HCT116 (cell line): ENCODE results near the gene ZBTB49. TPM values are rescaled to one million over a fixed set of nuclear protein-coding genes. Genes with fewer than 3 reads are reported as not detected.

Source experiments
- ATAC-seq: fragments of 200-7000 bp; cut with Tn5 transposase; 2 replicates; pipeline ENCODE4 v1.9.1; 2020; ENCODE audit warnings: mild to moderate bottlenecking, moderate library complexity
- BruUV-seq: library from RNA; stranded (reverse); fragments of 400-500 nt; replicated peaks from 2 replicates; lab custom pipeline; 2021; lab: Mats Ljungman, UMichigan
- CTCF ChIA-PET: fragments of 300-600 bp; sonication (Branson Sonifier 250); formaldehyde crosslinking; loops from one replicate; lab custom pipeline; 2021; ENCODE audit warnings: antibody characterized with exemption; lab: Charles Lee
- POLR2A ChIA-PET: fragments of 300-600, 350-600 bp; sonication (Branson Sonifier 250); formaldehyde crosslinking; loops from one replicate; lab custom pipeline; 2021; ENCODE audit warnings: antibody characterized with exemption; lab: Charles Lee
- RAD21 ChIA-PET, 2 experiments: fragments of 300-600 bp; sonication (Branson Sonifier 250); formaldehyde crosslinking; loops; one replicate each; lab custom pipeline; 2023; ENCODE audit warnings: low total read pairs in 2 of 2; ENCODE audit not compliant: uncharacterized antibody in 2 of 2, unreplicated experiment in 2 of 2, low non-redundant PET in 1 of 2; lab: Charles Lee
- DNase-seq: peaks from one replicate; pipeline ENCODE4 v3.0.0-alpha.2; 2010; ENCODE audit warnings: low read depth, low spot score
- H2AFZ ChIP-seq: fragments of 200-600 bp; shearing (Covaris generic), sonication (generic); 2 replicates; pipeline ENCODE4 v1.6.1; 2017; ENCODE audit warnings: low read depth, mixed run types, mixed read lengths, antibody characterized with exemption, low read length; ENCODE audit not compliant: poor library complexity, severe bottlenecking
- H3K27ac ChIP-seq: 2 replicates; pipeline ENCODE4 v1.5.1; 2012; ENCODE audit warnings: low read depth, low read length
- H3K27me3 ChIP-seq: fragments of 200-600 bp; sonication (generic); 2 replicates; pipeline ENCODE4 v1.6.1; 2016; ENCODE audit warnings: mixed run types, low read length, mixed read lengths; ENCODE audit not compliant: insufficient read depth
- H3K36me3 ChIP-seq, 2 experiments: fragments of 200-500 bp in 1 of 2; fragments of 200-600 bp in 1 of 2; sonication (Bioruptor generic) in 1 of 2; sonication (generic) in 1 of 2; 2 replicates each; pipeline versions ENCODE4 v1.5.1 to v1.6.1; 2014 to 2016; ENCODE audit warnings: low read length in 2 of 2, inconsistent platforms in 1 of 2, mixed read lengths in 1 of 2, mixed run types in 1 of 2; ENCODE audit not compliant: insufficient read depth in 2 of 2, control insufficient read depth in 1 of 2
- H3K4me1 ChIP-seq, 2 experiments: fragments of 200-600 bp in 1 of 2; sonication (generic) in 1 of 2; 2 replicates each; pipeline versions ENCODE4 v1.5.1 to v1.6.1; 2012 to 2017; ENCODE audit warnings: low read length in 2 of 2, inconsistent platforms in 1 of 2, mild to moderate bottlenecking in 1 of 2, mixed read lengths in 1 of 2, mixed run types in 1 of 2, moderate library complexity in 1 of 2; ENCODE audit not compliant: insufficient read depth in 2 of 2, control insufficient read depth in 1 of 2
- H3K4me2 ChIP-seq: fragments of 200-600 bp; sonication (generic); 2 replicates; pipeline ENCODE4 v1.6.1; 2017; ENCODE audit warnings: mixed run types, low read length, mixed read lengths
- H3K4me3 ChIP-seq, 2 experiments: fragments of 200-600 bp in 1 of 2; sonication (generic) in 1 of 2; replicated peaks in 1 of 2; 2 replicates each; pipeline ENCODE4 v1.5.1; 2011 to 2016; ENCODE audit warnings: low read length in 2 of 2, control low read depth in 1 of 2, low read depth in 1 of 2, mild to moderate bottlenecking in 1 of 2, mixed read lengths in 1 of 2, mixed run types in 1 of 2
- H3K79me2 ChIP-seq: fragments of 200-600 bp; sonication (generic); 2 replicates; pipeline ENCODE4 v1.6.1; 2017; ENCODE audit warnings: mild to moderate bottlenecking, mixed run types, low read length, moderate library complexity, mixed read lengths; ENCODE audit not compliant: insufficient read depth
- H3K9ac ChIP-seq: fragments of 200-600 bp; sonication (generic); 2 replicates; pipeline ENCODE4 v1.6.1; 2016; ENCODE audit warnings: low read length, mixed read lengths
- H3K9me2 ChIP-seq: fragments of 200-600 bp; sonication (generic), shearing (Covaris generic); 2 replicates; pipeline ENCODE4 v1.6.1; 2017; ENCODE audit warnings: mixed run types, mild to moderate bottlenecking, moderate library complexity; ENCODE audit not compliant: insufficient read depth
- H3K9me3 ChIP-seq, 2 experiments: fragments of 200-500 bp in 1 of 2; fragments of 200-600 bp in 1 of 2; sonication (Bioruptor generic) in 1 of 2; sonication (generic) in 1 of 2; 2 replicates each; pipeline ENCODE4 v1.6.1; 2014 to 2017; ENCODE audit warnings: low read length in 2 of 2, mixed read lengths in 2 of 2, inconsistent platforms in 1 of 2, low read depth in 1 of 2, mild to moderate bottlenecking in 1 of 2, mixed run types in 1 of 2, moderate library complexity in 1 of 2; ENCODE audit not compliant: control insufficient read depth in 1 of 2, insufficient read depth in 1 of 2
- H4K20me1 ChIP-seq: fragments of 200-600 bp; sonication (generic), shearing (Covaris generic); 2 replicates; pipeline ENCODE4 v1.6.1; 2017; ENCODE audit warnings: mixed run types, mild to moderate bottlenecking, moderate library complexity; ENCODE audit not compliant: insufficient read depth
- CBX3 ChIP-seq: IDR thresholded peaks from 2 replicates; pipeline ENCODE4 v1.6.1; 2012; ENCODE audit warnings: low read depth
- CEBPB ChIP-seq: IDR thresholded peaks from 2 replicates; pipeline ENCODE4 v1.6.1; 2012; ENCODE audit warnings: low read depth
- ELF1 ChIP-seq: IDR thresholded peaks from 2 replicates; pipeline ENCODE4 v1.6.1; 2012; ENCODE audit warnings: low read depth, borderline replicate concordance
- EZH2 ChIP-seq: fragments of 200-600 bp; sonication (generic); IDR thresholded peaks from 2 replicates; pipeline ENCODE4 v1.6.1; 2017; ENCODE audit warnings: antibody characterized with exemption, mixed run types
- EZH2phosphoT487 ChIP-seq: fragments of 200-600 bp; IDR thresholded peaks from 2 replicates; pipeline ENCODE4 v1.6.1; 2018; ENCODE audit warnings: antibody characterized with exemption, borderline replicate concordance
- FOSL1 ChIP-seq: IDR thresholded peaks from 2 replicates; pipeline ENCODE4 v1.6.1; 2012; ENCODE audit warnings: low read depth
- JUND ChIP-seq: IDR thresholded peaks from 2 replicates; pipeline ENCODE4 v1.6.1; 2012
- MAX ChIP-seq: IDR thresholded peaks from 2 replicates; pipeline ENCODE4 v1.6.1; 2012
- POLR2AphosphoS5 ChIP-seq: IDR thresholded peaks from 2 replicates; pipeline ENCODE4 v1.6.1; 2011; ENCODE audit warnings: mild to moderate bottlenecking, low read depth, low read length, moderate library complexity
- RAD21 ChIP-seq: IDR thresholded peaks from 2 replicates; pipeline ENCODE4 v1.6.1; 2012; ENCODE audit warnings: low read depth, mild to moderate bottlenecking
- SIN3A ChIP-seq: IDR thresholded peaks from 2 replicates; pipeline ENCODE4 v1.6.1; 2012; ENCODE audit warnings: low read depth
- SP1 ChIP-seq: IDR thresholded peaks from 2 replicates; pipeline ENCODE4 v1.6.1; 2012; ENCODE audit warnings: low read depth
- SRF ChIP-seq: IDR thresholded peaks from 2 replicates; pipeline ENCODE4 v1.6.1; 2012; ENCODE audit warnings: low read depth
- intact Hi-C: fragments of 100-400 bp; cut with micrococcal nuclease; formaldehyde crosslinking; loops from 2 replicates; pipeline ENCODE4 v1.10.0; 2022
- total RNA-seq: library from RNA; stranded (reverse); gene quantifications from one replicate; pipeline ENCODE4 v1.2.1, GENCODE V29; 2021; ENCODE audit not compliant: unreplicated experiment
- TF ChIP-seq, protein P1 (sequence below): IDR thresholded peaks from 2 replicates; pipeline ENCODE4 v1.6.1; 2012

ZBTB49 gene
- total RNA-seq, 1 experiment from 2014 or later, result 3.9 TPM

- Histone ChIP-seq H2AFZ (no peak overlapping the region), H3K9me3 (no peaks in the 10 kb centered on the region), H3K27ac (no peak overlapping the region), H3K4me3 (no peak overlapping the region)
- CTCF ChIA-PET, result interaction anchor here (1.1 kb wide), 1 partner anchor 65 kb away, joined by 3 read pairs; no protein-coding TSS in a partner anchor
- TF ChIP-seq CEBPB (no peak), MAX (no peak), JUND (no peak)
- TF ChIP-seq, all 23 proteins: peak for 0
- DNase-seq (no peak), ATAC-seq (no peak)
- H3K27me3 ChIP-seq, result no peaks in the 10 kb centered on the region
- RAD21 ChIA-PET, result no interaction called here
- H4K20me1 ChIP-seq, result no peaks in the 10 kb centered on the region
- H3K36me3 ChIP-seq, result no peaks in the 10 kb centered on the region; a peak in 1 of 4 replicates
- no peaks in the 10 kb centered on the region for H3K9me2 ChIP-seq
- no peaks in the 10 kb centered on the region for H3K4me1 ChIP-seq
- no peak overlapping the region for H3K9ac ChIP-seq
- H3K4me2 ChIP-seq, result no peak overlapping the region
- POLR2A ChIA-PET, result no interaction called here
- no TSS peak for BruUV-seq
- intact Hi-C loops, result no loop called here
- no peaks in the 10 kb centered on the region for H3K79me2 ChIP-seq
Measured at GRCh38 chr4:4325321-4325720, 35.3 kb downstream of the ZBTB49 start.

GRCh38 chr4:4326166-4326565 lies 36.1 kb downstream of the ZBTB49 start:
- TF ChIP-seq FOSL1, result no peak
- no peak for TF ChIP-seq RAD21
- TF ChIP-seq, protein P1, sequence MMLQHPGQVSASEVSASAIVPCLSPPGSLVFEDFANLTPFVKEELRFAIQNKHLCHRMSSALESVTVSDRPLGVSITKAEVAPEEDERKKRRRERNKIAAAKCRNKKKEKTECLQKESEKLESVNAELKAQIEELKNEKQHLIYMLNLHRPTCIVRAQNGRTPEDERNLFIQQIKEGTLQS, result no peak
- TF ChIP-seq SRF, result no peak
- no peak for TF ChIP-seq POLR2AphosphoS5
- TF ChIP-seq ELF1, result no peak
- TF ChIP-seq SIN3A, result no peak
- TF ChIP-seq EZH2, result no peak
- TF ChIP-seq EZH2phosphoT487, result no peak
- no peak for TF ChIP-seq CBX3
- no peak for TF ChIP-seq SP1
- CTCF ChIA-PET, result no interaction called here
- H2AFZ ChIP-seq, result no peak overlapping the region

More at GRCh38 chr4:4326166-4326565, 36.1 kb downstream of the ZBTB49 start:
- ChIA-PET RAD21 (no interaction called here), POLR2A (no interaction called here)
- DNase-seq, result no peak
- Histone ChIP-seq H3K4me3 (no peak overlapping the region), H3K9me3 (no peaks in the 10 kb centered on the region), H3K9me2 (no peaks in the 10 kb centered on the region), H3K27ac (no peak overlapping the region), H3K36me3 (no peaks in the 10 kb centered on the region), H3K79me2 (no peaks in the 10 kb centered on the region), H4K20me1 (no peaks in the 10 kb centered on the region), H3K9ac (no peak overlapping the region), H3K4me1 (no peaks in the 10 kb centered on the region), H3K4me2 (no peak overlapping the region), H3K27me3 (no peaks in the 10 kb centered on the region)
- no peak for ATAC-seq
- intact Hi-C loops, result no loop called here
- BruUV-seq, result no TSS peak
